ENCODE measurements around the gene OR4D2.
"Not testable (repeated sequence)": the region's sequence is repeated elsewhere in the genome, so short reads cannot be mapped to it uniquely, and the experiment has no call there.

DNA sequence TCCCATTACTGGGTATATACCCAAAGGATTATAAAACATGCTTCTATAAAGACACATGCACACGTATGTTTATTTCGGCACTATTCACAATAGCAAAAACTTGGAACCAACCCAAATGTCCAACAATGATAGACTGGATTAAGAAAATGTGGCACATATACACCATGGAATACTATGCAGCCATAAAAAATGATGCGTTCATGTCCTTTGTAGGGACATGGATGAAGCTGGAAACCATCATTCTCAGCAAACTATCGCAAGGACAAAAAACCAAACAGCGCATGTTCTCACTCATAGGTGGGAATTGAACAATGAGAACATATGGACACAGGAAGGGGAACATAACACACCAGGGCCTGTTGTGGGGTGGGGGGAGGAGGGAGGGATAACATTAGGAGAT lies 34.1 kb upstream of the OR4D2 start:
- TF ChIP-seq, protein P1, sequence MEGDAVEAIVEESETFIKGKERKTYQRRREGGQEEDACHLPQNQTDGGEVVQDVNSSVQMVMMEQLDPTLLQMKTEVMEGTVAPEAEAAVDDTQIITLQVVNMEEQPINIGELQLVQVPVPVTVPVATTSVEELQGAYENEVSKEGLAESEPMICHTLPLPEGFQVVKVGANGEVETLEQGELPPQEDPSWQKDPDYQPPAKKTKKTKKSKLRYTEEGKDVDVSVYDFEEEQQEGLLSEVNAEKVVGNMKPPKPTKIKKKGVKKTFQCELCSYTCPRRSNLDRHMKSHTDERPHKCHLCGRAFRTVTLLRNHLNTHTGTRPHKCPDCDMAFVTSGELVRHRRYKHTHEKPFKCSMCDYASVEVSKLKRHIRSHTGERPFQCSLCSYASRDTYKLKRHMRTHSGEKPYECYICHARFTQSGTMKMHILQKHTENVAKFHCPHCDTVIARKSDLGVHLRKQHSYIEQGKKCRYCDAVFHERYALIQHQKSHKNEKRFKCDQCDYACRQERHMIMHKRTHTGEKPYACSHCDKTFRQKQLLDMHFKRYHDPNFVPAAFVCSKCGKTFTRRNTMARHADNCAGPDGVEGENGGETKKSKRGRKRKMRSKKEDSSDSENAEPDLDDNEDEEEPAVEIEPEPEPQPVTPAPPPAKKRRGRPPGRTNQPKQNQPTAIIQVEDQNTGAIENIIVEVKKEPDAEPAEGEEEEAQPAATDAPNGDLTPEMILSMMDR (IDR thresholded peaks at IDR 0.05 in 8 of 11, conservative IDR thresholded peaks at IDR 0.05 in 3 of 11): not testable (repeated sequence)
- not testable (repeated sequence) for TF ChIP-seq POLR2A (IDR thresholded peaks at IDR 0.05)

Measured in spleen (tissue), 7 donors.